GM18511 (cell line): Measurements from ENCODE around the gene NLGN1.
"Not testable (repeated sequence)": the region's sequence is repeated elsewhere in the genome, so short reads cannot be mapped to it uniquely, and the experiment has no call there.

Experiments
- ATAC-seq: cut with Tn5 transposase; IDR thresholded peaks from one replicate; pipeline ENCODE4 v1.9.1; 2021; ENCODE audit warnings: mild to moderate bottlenecking, moderate library complexity; ENCODE audit not compliant: unreplicated experiment

NLGN1 gene

DNA sequence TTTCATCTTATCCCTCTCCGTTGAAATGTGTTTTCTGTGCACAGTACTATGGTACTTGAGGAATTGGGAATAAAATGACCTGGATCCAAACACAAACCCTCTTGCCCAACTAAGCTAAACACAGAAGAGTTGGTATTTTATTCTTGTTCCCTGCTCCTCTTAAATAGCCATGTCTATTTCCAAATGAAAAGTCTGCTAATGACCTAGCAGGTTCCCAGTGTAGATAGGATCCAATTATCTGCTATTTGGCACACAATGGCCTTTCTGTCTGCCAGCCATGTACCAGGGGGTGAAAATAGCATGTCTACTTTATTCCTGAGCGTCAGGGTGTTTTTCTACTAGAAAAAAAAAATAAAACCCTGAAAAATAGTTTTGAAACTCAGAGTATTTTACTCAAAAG, 804.6 kb downstream of the NLGN1 start:
- no peak for ATAC-seq

GRCh38 chr3:174202561-174202960, 805.0 kb downstream of the NLGN1 start:
- no peak for ATAC-seq

GRCh38 chr3:174204765-174205164, 807.2 kb downstream of the NLGN1 start:
- no peak for ATAC-seq

GRCh38 chr3:174206607-174207192, 809.2 kb downstream of the NLGN1 start:
- no peak for ATAC-seq

DNA sequence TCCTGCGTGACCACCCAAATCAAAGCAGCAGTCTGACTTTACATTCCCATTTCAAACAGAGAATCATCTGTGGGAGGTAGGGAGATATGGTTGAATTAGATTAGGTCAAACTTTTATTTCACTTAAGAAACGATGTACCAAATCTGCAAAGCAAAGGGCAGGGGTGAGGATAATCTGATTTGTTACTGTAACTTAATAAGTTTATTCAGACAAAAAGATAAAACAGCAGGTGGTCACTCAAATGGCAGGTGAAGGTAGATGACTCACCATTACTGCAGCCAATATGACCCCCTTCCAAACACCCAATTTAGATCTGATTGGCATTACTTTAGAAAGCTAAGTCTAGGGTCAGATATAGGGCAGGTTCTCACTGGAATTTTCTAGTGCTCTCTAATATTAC, 810.6 kb downstream of the NLGN1 start:
- ATAC-seq = no peak

DNA sequence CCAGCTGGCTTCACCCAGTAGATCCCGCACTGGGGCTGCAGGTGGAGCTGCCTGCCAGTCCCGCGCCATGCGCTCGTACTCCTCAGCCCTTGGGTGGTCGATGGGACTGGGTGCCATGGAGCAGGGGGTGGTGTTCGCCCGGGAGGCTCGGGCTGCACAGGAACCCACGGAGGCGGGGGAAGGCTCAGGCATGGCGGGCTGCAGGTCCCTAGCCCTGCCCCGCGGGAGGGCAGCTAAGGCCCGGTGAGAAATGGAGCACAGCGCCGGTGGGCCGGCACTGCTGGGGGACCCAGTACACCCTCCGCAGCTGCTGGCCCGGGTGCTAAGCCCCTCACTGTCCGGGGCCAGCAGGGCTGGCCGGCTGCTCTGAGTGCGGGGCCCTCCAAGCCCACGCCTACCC, 814.4 kb downstream of the NLGN1 start:
- not testable (repeated sequence) for ATAC-seq

DNA sequence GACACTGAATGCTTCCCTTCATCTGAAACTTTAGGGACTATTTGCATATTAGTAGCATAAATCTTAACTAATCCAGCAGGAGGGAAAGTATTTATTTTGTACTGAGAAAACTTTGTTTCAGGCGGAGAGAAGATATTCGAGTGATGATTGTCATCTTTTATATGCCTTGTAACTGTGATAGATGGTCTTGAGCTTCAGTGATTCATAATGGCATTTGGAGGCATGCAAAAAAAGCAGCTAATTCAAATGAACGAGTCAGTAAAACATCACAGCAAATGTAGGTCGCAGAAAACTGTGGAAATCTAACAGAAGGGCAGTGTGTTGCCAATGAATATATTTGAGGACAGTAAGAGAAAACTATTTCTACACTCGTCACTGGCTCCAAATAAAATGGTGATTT, 817.9 kb downstream of the NLGN1 start:
- no peak for ATAC-seq

DNA sequence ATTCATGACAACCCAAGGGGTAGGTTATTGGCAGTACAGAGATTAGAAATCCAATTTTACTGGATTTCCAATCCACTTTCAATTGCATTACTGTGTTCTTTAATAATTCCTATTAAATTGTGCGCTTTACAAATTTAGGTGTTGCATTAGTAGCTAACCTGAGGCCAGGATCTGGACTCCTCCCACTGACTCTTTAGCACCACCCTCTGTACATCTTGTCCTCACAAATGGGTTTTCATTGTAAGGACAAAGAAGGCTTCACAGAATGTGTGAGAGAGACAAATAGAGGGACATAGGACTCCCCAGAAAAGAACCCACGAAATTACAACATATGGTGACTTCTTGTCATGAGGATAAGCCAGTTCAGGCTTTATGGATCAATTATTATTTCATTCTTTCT, 818.5 kb downstream of the NLGN1 start:
- ATAC-seq = no peak

DNA sequence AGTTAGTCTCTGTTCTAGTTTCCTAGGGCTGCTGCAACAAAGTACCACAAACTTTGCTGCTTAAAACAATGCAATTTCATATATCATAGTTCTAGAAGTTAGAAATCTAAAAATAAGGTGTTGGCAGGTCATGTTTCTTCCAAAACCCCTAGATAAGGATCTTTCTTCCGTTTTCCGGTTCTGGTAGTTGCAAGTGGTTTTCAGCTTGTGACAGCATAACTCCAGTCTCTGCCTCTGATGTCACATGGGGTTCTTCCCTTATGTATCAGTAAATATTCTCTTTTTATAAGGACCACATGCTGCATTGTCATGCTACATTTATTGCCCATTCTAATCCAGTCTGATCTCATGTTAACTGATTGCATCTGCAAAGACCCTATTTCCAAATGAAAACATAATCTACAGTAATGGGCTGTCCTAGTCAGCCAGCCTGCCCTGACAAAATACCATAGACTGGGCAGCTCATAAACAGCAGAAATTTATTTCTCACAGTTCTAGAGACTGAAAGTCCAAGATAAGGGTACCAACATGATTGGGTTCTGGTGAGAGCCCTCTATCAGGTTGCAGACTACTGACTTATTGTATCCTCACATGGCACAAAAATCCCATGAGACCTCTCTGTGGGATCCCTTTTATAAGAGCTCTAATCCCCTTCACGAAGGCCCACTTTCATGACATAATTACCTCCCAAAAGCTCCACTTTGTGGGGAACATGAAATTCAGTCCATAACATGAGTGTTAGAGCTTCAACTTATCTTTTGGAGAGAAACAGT, 819.6 kb downstream of the NLGN1 start:
- ATAC-seq = no peak

GRCh38 chr3:174218016-174218415, 820.5 kb downstream of the NLGN1 start:
- ATAC-seq = no peak

DNA sequence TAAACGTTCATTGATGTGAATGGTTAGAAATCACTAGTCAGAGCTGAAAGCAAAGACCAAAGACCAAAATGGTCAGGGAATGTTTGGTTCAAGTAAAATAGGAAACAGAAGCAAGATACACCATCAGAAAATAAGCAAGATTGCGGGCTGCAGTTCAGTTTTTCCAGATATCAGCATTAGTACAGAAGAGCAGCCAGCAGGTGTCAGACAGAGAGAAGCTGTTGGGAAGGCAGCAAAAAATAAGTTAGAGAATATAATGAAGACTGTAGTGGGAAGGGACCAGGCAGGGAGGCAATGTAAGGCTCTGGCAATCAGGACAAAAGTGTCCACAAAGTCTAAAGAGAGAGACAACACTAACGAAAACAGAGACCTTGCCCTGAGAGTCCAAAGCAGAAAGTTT, 822.2 kb downstream of the NLGN1 start:
- ATAC-seq = no peak

DNA sequence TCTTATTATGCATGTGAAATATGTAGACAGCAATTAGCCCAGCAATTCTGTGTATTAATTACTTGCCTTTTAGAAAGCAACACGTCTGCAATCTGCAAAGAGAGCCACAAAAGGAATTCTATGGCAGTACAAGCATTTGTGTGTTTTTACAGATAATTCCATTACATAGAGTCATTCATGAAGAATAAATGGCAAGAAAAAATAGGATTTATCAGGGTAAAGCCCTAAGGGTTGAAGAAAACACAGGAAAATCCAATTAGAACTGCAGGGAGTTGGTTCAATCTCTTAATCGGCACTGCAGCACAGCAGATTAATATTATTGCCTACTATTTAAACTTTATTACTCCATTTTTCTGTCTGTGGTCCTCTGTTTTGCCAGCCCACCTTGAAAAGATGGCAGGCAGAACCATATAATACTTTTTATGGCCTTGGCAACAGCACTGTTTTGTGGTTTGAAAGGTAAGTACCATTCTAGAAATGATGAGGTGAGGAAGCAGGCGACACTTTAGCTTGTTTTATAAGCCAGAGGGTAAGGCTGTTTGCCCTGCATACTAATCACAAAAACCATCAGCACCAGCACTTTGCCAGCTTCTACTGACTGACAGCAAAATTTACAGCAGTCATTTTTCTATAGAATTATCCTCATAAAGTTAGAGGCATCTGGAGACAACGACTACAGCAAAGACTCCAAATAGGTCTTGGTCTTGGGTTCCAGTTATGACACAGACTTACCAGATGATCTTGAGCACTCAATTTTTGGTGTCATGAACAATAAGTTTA, 823.4 kb downstream of the NLGN1 start:
- no peak for ATAC-seq

DNA sequence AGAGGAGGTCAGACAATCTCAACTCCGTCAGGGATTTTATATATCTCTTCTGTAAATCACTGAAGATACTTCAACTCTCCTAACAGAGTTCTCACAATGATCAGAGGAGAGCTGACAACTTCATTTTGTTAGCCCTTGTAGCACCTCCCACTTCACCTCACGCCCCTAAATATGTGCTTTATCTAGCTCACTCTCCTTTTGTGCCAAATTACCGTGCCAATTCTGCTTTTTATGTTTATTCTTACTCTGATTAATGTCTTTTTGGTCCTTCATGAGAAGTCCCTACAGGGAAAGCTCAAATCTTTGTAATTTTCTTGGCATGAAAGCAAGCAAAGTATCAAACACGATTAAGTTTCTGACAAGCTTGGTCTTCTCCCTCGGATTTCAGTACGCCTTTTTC, 825.5 kb downstream of the NLGN1 start:
- ATAC-seq = no peak

DNA sequence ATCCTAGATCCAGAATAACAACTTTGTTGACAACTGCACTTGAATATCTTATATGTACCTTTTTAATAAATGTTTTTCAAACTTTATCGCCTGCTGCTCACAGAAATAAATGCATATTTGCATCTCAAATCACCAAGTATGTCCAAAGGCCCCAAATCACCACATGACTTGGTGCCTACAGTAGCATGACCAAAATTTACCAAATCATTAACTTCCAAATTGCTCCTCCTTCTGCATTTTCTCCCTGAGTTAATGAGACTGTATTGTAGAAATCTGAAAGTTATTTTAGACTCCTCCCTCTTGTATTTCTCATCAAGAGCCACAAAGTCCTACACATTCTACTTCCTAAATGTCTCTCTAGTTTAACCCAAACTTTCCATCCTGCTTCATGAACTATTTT, 826.1 kb downstream of the NLGN1 start:
- no peak for ATAC-seq

GRCh38 chr3:174229916-174230315, 832.4 kb downstream of the NLGN1 start:
- no peak for ATAC-seq

DNA sequence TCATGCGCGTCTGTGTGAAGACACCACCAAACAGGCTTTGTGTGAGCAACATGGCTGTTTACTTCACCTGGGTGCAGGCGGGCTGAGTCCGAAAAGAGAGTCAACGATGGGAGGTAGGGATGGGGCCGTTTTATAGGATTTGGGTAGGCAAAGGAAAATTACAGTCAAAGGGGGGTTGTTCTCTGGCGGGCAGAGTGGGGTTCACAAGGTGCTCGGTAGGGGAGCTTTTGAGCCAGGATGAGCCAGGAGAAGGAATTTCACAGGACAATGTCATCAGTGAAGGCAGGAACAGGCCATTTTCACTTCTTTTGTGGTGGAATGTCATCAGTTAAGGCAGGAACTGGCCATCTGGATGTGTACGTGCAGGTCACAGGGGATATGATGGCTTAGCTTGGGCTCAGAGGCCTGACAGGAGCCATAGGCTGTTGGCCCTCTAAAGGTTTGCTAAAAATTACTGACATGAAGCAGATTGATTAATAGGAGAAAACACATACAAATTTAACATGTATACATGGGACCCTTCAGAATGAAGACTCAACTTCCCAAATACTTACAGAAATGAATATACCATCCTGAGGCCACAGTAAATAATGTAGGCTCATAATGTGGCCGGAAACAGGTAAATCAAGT, 834.6 kb downstream of the NLGN1 start:
- ATAC-seq = not testable (repeated sequence)

DNA sequence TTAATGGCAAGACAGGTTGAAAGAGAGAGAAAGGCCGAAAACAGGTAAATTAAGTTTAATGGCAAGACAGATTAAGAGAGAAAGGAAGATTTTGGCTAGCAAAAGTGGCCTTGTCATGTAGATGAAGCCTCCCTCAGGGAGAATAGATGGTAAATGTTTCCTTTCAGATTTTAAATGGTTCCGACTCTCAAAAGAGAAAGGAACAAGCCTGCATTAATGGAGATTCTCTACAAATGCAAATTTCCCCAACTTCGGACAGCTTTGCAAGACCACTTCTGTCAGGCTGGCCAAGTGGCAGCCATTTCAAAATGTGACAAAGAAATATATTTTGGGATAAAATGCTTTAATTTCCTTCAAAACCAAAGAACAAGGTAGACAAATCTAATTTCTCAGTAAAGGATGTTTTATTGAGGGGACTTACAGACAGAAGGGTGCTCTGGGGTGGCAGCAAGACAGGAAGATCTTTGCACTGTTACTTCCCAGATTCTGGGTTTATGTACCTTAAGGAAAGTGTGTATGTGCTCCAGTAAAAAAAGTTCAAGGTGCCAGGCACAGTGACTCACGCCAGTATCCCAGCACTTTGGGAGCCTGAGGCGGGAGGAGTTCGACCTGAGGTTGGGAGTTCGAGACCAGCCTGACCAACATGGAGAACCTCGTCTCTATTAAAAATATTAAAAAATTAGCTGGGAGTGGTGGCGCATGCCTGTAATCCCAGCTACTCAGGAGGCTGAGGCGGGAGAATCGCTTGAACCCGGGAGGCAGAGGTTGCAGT, 835.3 kb downstream of the NLGN1 start:
- ATAC-seq = no peak

DNA sequence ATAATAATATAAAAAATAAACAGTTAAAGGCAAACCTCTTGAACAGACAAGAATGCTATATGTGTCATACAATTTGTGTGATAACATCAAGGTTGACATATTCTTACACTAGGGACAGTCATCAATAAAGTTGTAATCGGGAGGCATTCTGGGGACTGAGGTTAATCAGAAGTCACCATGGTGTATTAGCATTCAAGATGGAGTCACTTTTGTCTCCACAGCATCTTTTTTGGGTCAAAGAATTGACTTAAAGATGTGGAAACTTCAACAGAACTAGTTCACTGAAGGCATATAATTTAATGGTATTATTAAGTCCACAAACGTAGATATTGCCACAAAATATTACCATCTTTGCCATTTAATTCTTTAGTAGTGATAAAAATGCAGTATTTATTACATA, 836.0 kb downstream of the NLGN1 start:
- no peak for ATAC-seq

DNA sequence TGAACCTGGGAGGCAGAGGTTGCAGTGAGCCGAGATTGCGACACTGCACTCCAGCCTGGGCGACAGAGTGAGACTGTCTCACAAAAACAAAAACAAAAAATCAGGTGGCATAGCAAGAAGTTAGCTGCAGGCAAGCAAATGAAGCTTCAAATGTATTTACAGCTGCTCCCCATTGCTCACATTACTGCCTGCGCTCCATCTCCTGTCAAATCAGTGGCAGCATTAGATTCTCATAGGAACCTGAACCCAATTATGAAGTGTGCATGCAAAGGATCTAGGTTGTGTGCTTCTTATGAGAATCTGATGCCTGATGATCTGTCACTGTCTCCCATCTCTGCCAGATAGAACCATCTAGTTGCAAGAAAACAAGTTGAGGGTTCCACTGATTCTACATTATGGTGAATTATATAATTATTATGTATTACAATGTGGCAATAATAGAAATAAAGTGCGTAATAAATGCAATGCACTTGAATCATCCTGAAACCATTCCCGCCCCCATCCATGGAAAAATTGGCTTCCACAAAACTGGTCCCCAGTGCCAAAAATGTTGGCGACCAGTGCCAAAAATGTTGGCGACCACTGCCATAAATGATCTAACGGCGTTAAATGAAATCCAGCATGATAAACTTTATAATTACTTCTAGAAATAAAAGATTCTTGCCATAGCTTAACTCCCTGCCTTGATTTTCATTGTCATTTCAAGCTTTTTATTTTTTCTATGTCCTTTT, 844.9 kb downstream of the NLGN1 start:
- ATAC-seq = no peak

DNA sequence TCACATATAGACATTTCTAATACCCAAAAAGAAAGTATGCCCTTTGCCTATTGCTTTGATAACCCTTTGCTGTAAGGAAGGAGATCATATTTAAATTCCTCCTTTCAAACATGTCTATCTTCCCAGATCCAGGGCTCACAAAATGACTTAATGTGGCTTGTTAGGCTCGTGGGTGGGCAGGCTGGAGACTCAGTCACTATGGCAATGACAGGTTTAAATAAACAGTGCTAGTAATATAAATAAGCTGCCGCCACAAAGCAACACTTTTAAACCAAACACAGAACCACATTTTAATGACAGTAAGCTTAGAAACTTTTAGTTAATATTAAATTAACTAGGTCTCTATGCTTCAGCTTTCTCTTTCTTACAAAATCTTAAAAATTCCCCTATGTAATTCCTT, 845.6 kb downstream of the NLGN1 start:
- no peak for ATAC-seq
